Iris pigment epithelial cell (primary cell): ENCODE data around the gene REPS2.
A peak's percentile ranks its signal among the peaks of the same experiment; 100 is the strongest.
"Not testable (repeated sequence)": the region's sequence is repeated elsewhere in the genome, so short reads cannot be mapped to it uniquely, and the experiment has no call there.

Source experiments
- DNase-seq: peaks from one replicate; pipeline ENCODE4 v3.0.0-alpha.2; 2011; ENCODE audit warnings: low read depth

Gene REPS2

DNA sequence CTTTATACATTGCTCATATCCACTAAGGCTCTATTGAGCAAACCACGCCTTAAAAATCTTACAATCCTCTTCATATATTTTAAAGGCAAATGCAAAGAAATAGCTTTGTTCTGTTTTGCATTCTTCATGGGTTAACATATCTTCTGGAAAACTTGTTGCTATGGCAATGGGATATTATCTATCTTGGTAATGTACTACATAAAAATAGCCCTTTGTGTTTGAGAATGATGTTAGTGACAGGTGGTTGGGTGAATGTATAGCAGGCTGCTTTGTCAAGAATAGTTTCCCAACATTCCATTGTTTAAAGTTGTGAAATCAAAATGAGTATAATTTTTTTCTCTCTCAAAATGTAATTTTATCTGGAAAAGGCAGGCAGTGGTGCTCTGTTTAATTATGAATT lies 16.8 kb downstream of the REPS2 start:
- no peak for DNase-seq

DNA sequence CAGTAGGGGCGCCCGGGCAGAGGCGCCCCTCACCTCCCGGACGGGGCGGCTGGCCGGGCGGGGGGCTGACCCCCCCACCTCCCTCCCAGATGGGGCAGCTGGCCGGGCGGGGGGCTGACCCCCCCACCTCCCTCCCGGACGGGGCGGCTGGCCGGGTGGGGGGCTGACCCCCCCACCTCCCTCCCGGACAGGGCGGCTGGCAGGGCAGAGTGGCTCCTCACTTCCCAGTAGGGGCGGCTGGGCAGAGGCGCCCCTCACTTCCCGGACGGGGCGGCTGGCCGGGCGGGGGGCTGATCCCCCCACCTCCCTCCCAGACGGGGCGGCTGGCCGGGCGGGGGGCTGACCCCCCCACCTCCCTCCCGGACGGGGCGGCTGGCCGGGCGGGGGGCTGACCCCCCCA lies 18.5 kb downstream of the REPS2 start:
- not testable (repeated sequence) for DNase-seq

DNA sequence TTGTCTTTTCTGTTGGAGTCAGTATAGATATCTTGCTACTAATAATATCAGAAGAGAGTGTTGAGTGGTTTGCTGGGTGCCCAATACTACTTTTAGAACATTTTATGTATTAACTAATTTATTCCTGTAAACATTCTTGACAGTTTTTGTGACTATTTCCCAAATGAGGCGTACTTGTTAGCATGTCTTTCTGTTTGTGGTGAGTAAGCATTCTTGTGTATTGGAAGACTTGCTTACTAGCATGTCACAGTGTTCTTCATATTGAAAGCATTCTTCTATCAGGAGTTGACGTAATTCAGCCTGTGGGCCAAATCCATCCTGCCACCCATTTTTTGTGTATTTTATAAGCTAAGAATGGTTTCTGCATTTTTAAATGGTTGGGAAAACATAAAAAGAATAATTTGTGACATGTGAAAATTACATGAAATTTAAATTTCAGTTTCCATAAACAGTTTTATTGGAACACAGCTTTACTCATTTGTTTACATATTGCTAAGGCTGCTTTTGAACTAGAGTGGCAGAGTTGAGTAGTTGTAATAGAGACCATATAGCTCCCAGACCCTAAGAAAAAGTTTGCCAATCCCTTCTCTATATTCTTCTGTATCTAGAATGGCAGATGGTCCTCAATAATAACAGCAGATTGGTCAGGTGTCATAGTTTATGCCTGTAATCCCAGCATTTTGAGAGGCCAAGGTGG lies 20.4 kb downstream of the REPS2 start:
- no peak for DNase-seq

DNA sequence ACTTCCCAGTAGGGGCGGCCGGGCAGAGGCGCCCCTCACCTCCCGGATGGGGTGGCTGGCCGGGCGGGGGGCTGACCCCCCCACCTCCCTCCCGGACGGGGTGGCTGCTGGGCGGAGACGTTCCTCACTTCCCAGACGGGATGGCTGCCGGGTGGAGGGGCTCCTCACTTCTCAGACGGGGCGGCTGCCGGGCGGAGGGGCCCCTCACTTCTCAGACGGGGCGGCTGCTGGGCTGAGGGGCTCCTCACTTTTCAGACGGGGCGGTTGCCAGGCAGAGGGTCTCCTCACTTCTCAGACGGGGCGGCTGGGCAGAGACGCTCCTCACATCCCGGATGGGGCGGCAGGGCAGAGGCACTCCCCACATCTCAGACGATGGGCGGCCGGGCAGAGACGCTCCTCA lies 22.3 kb downstream of the REPS2 start:
- not testable (repeated sequence) for DNase-seq

DNA sequence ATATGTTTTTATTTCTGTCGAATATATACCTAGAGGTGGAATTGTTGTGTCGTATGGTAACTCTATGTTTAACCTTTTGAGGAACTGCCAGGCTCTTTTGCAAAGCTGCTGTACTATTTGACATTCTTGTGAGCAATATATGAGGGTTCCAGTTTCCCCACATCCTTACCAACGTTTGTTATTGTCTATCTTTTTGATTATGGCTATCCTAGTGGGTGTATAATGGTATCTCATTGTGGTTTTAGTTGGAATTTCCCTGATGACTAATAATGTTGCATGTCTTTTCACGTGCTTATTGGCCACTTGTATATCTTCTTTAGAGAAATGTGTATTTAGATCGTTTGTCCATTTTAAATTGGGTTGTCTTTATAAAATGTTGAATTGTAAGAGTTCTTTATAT lies 24.5 kb downstream of the REPS2 start:
- DNase-seq: peak; percentile 42

DNA sequence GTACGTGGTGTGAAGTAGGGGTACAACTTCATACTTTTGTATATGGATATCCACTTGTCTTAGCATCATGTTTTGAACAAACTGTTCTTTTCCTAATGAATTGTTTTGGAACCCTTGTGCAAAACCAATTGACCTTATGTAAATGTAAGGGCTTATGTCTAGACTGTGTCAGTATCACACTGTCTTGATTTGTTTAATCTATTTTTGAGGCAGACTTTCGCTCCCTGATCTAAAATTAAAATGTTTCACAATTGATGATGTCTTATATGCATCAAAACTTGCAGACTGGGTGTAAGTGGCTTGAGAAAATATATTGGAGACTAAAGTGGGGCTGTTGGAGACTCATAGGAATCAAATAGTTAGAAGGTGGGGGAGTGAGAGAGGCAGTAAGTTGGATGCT lies 25.2 kb downstream of the REPS2 start:
- DNase-seq: no peak

DNA sequence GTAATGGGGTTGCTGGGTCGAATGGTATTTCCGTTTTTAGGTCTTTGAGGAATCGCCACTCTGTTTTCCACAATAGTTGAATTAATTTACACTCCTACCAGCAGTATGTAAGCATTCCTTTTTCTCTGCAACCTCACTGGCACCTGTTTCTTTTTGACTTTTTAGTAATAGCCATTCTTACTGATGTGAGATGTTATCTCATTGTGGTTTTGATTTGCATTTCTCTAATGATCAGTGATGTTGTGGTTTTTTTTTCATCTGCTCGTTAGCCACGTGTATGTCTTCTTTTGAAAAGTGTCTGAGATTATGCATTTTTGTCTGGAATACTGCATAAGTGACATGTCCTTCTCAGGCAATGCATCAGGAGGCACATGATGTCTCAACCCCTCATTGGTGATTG lies 28.8 kb downstream of the REPS2 start:
- DNase-seq: no peak

DNA sequence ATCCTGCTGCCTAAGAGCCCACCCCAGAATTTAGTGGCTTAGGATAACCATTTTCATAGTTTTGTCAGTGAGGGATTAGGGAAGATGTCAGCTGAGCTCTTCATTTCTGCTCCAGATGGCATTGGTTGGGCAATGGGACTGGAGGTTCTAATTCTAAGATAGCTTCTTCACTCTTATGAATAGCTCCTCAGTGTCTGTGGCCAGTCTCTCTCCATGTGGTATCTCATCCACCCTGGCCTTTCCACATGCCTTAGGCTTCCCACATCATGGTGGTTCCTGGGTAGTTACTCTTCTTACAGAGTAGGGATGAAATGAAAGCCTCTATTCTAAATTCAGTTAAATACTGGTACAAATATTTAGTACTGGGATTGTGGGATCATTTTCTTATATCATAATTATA lies 31.3 kb downstream of the REPS2 start:
- DNase-seq: no peak

DNA sequence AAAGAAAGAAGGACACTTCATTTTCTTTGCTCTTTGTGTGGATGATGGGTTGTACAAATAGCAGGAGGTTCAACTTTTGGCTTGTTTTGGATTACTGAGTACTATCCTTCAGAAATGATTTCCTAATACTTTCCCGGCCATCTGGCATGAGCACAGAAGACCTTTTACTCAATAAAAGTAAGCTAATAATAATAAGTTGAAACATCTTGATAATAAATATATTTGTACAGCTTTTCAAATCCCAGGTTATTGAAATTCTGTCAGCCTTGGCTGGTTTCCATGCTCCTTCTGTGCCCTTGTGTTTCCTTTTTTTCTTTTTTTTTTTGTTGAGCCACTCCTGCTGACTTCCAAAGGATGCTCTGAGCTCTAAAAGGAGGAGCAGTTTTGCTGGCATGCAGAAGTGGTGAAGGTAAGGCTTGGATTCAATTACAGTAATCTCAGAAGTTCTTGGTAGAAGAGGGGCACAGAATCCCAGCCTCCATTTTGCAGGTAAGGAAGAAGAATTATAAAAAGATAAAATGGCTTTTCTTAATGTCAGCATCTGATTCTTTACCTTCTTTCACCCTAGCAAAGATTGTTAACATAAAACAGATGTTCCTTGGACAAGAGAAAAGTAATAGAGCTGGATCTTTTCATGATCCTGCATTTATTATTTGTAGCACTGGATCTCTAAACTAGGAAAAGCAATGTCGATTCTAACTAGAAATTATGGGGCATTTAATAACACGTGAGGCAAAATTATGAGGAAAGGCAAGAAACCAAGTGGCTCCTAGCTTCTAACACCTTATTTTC lies 31.9 kb downstream of the REPS2 start:
- no peak for DNase-seq

DNA sequence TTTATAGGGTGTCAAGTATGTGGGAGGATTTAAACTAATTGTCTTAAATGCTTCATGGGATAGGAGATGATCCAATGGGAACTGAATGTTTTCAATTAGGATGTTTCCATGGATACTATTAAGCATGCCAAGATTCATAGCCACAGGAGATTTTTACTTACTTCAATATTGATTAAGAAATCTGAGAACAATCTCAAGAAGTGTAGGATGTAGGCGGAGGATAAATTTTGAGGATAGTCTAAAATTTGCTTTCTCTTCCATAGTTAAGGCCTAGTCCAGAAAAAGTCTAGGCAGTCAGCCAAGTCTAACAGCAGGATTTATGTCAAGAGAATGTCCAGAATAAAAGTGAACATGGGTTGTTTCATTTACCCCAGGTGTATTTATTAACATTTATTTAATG lies 32.8 kb downstream of the REPS2 start:
- no peak for DNase-seq

DNA sequence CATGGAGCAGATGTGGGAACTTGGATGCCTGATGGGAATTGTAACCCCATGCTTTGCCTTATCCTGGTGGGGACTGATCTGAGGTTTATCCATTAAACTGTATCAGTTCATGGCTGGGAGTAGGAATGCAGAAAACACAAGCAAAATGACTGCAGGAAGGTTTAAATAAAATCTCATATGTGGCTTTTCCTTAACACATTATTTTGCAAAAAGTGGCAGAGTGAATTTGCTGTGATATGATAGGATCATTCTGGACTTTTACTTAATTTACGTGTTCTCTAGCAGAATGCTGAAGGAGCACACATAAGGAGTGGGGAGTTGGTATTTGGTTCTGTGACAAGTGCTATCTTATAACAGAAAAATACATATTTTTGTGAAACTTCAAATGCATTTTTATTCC lies 34.8 kb downstream of the REPS2 start:
- no peak for DNase-seq

DNA sequence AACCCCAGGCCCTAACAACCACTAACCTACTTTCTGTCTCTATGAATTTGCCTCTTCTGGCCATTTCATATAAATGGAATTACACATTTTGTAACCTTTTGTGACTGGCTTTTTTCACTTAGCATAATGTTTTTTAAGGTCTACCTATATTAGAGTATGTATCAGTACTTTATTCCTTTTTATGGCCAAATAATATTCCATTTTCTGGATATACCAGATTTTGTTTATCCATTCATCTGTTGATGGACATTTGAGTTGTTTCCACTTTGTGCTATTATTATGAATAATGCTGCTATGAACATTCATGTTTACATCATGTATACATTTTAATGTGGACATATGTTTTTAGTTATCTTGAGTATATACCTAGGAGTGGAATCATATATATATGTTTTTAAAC lies 35.5 kb downstream of the REPS2 start:
- DNase-seq: no peak

DNA sequence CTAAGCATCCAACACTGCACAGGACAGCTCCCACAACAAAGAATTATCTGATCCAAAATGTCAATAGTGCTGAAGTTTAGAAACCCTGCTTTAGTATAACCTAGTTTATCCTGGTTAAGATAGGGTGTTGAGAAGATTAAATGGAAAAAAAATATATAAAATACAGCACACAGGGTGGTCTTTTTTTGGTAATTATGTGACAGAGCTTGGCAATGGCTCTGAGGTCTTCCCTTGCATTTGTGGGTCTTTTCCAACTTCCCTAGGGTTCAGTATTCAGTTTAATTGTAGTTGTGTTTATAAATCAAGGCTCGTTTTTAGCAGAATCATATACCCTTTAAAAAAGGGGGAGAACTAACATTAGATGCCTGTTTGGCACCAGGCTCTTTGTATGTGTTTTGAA lies 36.6 kb downstream of the REPS2 start:
- no peak for DNase-seq

DNA sequence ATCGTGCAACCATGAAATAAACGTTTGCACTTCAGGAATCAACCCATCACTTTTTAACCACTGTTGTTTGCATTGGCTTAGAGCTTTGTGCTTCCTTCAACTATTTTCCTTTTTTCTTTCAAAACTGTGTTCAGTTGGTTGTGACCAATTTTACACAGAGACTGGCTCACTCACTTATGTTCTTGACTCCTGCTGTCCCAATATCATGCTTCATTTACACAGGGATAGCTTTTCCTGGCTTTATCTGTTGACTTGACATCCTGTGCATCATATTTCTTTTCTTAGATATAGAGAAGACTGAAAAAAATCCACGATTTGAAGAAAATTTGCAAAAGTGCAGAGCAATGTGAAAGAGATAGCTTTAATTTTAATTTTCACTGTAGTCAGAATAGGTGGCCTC lies 38.8 kb downstream of the REPS2 start:
- no peak for DNase-seq

DNA sequence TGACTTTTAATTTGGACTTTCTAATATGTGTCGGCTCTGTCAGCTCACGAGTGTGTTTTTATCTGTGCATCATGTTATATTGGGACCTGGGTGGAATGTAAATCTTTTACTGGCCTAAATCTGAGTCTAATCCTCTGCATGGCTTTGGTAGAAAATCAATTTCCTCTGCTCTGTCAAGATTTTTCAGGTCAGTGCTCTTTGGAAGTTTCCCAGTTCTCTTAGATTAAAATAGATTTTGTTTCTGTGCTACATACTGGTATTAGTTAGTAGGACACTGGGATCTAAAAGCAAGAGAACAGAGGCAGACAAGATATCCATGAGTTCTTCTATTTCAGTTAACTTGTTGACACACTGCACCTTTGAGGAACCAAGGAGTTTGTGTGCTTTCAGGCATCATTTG lies 39.7 kb downstream of the REPS2 start:
- DNase-seq: no peak

DNA sequence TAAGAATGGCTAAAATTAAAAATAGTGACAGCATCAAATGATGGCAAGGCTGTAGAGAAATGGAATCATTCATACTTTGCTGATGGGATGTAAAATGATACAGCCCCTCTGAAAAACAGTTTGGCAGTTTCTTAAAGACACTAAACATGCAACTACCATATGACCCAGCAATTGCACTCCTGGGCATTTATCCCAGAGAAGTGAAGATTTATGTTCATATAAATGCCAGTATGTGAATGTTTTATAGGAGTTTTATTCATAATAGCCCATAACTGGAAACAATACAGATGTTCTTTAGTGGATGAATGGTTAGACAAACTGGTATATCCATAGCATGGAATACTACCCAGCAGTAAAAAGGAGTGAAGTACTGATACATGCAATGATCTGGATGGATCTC lies 43.3 kb downstream of the REPS2 start:
- no peak for DNase-seq

DNA sequence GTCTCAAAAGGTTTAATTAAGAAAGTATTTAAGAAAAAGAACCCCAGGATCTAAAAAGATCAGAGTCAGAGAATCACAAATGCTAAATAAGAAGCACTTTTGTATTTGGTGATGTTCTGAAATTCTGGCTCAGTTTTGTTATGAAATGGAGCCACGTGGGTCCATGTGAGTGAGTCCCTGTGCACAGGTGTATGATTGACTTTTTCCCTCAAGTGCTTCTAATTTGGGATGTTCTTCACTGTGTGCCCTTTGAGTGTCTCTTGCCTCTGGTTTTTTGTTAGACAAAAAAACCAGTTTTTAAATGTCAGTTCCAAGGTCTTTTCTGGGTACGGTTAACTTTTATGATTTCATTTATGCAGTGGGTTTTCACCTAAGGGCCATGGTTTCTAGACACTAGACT lies 44.4 kb downstream of the REPS2 start:
- DNase-seq: no peak

DNA sequence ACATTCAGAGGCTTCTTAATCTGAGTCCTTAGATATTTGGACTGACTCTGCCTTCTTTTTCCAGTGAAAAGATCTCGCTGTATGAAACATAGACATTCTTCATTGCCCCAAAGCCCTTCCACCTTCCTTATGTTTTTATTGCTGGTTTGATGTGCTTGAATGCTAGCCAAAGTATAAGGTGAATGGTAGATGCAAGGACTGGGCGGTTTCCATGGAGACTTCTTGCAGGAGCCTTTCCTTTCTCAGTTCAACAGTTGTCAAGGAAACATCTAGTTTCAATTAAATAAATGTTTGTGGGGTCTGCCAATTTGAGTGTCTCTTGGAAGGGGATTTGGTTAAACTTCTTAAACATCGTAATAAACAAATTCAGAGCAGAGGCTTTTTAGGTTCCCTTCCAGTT lies 46.0 kb downstream of the REPS2 start:
- no peak for DNase-seq

DNA sequence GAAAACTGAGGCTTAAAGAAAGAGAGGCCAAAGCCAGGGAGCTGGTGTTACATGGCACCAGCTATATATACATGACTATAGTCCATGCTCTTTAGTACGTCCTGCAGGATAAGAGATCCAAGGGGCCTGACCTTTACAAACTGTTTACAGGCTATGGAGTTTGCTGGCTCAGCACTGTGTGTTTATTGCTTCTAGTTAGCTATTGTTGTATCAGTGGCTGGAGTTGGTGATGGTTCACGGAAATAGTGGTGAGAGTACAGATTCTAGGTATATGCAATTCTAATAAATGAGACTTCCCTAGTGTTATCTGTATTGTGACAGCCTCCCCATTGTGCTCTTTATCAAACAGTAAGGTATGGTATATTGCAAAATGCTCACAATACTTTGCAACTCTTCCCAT lies 46.5 kb downstream of the REPS2 start:
- DNase-seq: no peak

DNA sequence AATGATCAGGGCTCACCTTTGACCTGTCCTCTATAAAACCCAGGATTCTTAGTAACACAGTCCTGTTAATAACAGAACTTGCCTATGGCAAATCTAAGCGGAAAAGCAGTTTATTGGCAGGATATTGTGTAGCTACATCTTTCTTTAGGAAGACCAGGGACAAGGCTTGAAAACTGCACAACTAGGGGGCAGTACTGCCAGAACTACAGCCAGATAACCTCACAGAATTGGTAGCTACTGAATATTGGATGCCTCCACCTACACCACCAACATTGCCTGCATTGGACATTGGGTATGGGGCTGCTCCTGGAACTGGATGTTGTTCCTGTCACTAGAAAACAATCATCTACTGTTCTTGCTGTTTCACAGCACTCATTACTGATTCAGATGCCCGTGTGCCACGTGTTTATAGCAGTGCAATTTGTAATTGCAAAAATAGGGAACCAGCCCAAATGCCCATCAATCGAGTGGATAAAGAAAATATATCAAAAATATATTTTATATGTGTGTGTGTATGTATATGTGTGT lies 47.4 kb downstream of the REPS2 start:
- no peak for DNase-seq

DNA sequence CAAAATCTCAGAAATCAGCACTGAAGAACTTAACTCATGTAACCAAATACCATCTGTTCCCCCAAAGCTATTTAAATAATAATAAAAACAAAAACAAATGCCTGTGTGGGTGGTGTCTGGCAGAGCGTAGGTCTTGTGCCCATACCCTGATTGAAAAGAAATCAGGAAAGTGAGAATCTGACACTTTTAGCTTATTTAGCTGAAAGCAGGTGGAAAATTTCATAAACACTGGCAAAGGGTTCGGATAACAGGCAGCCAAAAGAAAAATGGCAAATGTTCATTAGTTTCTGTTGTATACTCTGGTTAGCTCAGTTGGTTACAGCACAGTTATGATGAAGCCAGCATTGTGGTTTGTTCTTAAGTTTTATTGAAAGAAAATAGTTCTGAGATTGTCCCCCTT lies 48.3 kb downstream of the REPS2 start:
- no peak for DNase-seq

DNA sequence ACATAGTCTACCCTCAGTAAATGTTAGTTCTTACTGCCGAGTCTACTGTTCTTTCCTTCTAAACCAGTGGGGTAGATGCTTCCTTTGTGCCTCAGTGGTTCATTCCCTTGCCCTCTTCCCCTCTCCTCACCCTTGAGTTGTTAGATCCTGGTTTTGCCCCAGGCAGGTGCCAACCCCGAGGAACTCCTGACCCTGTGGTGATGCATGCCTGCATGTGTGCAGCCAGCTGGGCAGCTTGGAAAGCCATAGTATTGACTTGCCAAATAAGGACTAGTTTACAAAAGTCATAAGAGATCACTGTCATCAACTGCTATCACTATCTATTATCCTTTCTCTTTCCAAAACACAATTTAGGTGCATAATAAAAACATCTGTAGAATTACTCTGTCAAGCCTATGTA lies 50.9 kb downstream of the REPS2 start:
- no peak for DNase-seq

DNA sequence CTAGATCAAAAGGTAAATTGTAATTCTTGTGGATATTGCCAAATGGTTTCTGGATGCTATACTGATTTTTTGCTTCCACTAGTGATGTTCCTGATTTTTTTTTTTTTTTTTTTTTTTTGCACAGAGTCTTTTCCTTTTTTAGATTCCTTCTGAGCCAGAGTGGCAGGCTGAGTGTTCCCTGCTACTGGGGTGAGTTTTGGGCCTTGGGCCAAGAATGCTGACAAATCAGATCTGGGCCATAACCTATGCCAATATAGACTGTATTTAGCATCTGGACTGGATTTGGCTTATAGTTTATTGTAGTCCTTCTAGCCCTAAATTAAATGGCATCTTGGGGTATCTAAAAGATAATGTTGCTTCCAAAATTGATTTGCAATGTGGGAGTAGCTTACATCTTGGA lies 52.8 kb downstream of the REPS2 start:
- no peak for DNase-seq

DNA sequence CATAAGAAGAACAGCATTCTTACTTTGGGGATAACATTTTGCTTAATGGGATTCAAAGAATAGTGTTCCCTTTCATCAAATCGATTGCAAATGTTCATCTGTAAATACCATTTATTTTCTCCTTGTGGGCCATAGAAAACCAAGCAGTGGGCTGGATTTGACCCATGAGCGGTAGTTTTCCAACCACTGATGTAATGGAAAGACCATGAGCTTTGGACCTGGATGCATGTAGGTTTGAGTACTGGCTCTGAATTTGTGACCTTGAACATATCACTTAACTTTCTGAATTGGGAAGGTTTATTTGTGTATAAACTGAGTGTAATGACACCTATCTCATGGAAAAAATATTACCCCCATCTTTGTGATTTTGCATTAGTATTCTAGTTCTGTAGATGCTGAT lies 54.3 kb downstream of the REPS2 start:
- no peak for DNase-seq
